Fibroblast of villous mesenchyme (primary cell): ENCODE data around the gene HRAS. TPM values are rescaled to one million over a fixed set of nuclear protein-coding genes. Genes with fewer than 3 reads are reported as not detected.
A peak's percentile ranks its signal among the peaks of the same experiment; 100 is the strongest.

ENCODE experiments used
- DNase-seq: peaks from one replicate; pipeline ENCODE4 v3.0.0-alpha.2; 2010; ENCODE audit warnings: low read depth
- H3K4me3 ChIP-seq: 2 replicates; pipeline ENCODE4 v1.5.1; 2011; ENCODE audit warnings: low read depth, mild to moderate bottlenecking, low read length
- CTCF ChIP-seq: IDR thresholded peaks from 2 replicates; pipeline ENCODE4 v1.5.1; 2012; ENCODE audit warnings: low read depth, mild to moderate bottlenecking, low read length; ENCODE audit not compliant: insufficient read depth
- total RNA-seq: library from RNA; depleted of rRNA; stranded (reverse); fragments of >200 nt; gene quantifications from 2 replicates; pipeline ENCODE4 v1.2.3, GENCODE V29; 2012

The HRAS gene
- total RNA-seq = 36.7 and 47.0 TPM in 2 replicates

- no peak for TF ChIP-seq CTCF
- DNase-seq = peak; percentile 95
- peak within 1 kb of the TSS; percentile 79 for H3K4me3 ChIP-seq
Measured at GRCh38 chr11:535519-536454, at the start of gene HRAS. Gene HRAS (minus strand): TSS chr11:535576.

- TF ChIP-seq CTCF = no peak
- DNase-seq = no peak
- H3K4me3 ChIP-seq = no peak overlapping the region
Measured at GRCh38 chr11:584287-584686, 48.9 kb upstream of the HRAS start.

- no peak for DNase-seq
- TF ChIP-seq CTCF = no peak
- H3K4me3 ChIP-seq = no peak overlapping the region
Measured at GRCh38 chr11:581752-582151, 46.4 kb upstream of the HRAS start.

GRCh38 chr11:581342-581741 lies 46.0 kb upstream of the HRAS start:
- no peak for TF ChIP-seq CTCF

GRCh38 chr11:579830-580601 lies 44.6 kb upstream of the HRAS start:
- H3K4me3 ChIP-seq = no peak overlapping the region
- DNase-seq = peak; percentile 23
- no peak for TF ChIP-seq CTCF

More at GRCh38 chr11:581342-581741, 46.0 kb upstream of the HRAS start:
- no peak overlapping the region for H3K4me3 ChIP-seq
- DNase-seq = no peak

GRCh38 chr11:578276-579035 lies 43.1 kb upstream of the HRAS start:
- DNase-seq = no peak
- TF ChIP-seq CTCF = no peak
- peak overlapping the region; percentile 75 for H3K4me3 ChIP-seq
